GM23338 (cell line): ENCODE results near the gene RGS7. TPM values are rescaled to one million over a fixed set of nuclear protein-coding genes. Genes with fewer than 3 reads are reported as not detected.

Source experiments
- ATAC-seq: fragments of 200-7000 bp; cut with Tn5 transposase; 3 replicates; pipeline ENCODE4 v1.9.1; 2020
- DNase-seq: peaks from one replicate; pipeline ENCODE4 v3.0.0-alpha.2; 2015; ENCODE audit warnings: low spot score
- H2AFZ ChIP-seq: fragments of 200-600 bp; sonication (generic); 2 replicates; pipeline ENCODE4 v1.8.0; 2016; ENCODE audit warnings: antibody characterized with exemption, mild to moderate bottlenecking, moderate library complexity
- H3F3A ChIP-seq: fragments of 200-600 bp; sonication (generic); replicated peaks from 2 replicates; pipeline ENCODE4 v1.8.0; 2017; ENCODE audit warnings: antibody characterized with exemption, mixed run types, low read depth
- H3K27ac ChIP-seq: fragments of 200-600 bp; sonication (generic); 2 replicates; pipeline ENCODE4 v1.6.1; 2016; ENCODE audit warnings: low read depth
- H3K27me3 ChIP-seq: fragments of 200-600 bp; sonication (generic); 2 replicates; pipeline ENCODE4 v1.8.0; 2016; ENCODE audit warnings: mild to moderate bottlenecking, mixed run types, moderate library complexity; ENCODE audit not compliant: insufficient read depth
- H3K36me3 ChIP-seq: fragments of 200-600 bp; sonication (generic); 2 replicates; pipeline ENCODE4 v1.8.0; 2016; ENCODE audit warnings: mild to moderate bottlenecking; ENCODE audit not compliant: insufficient read depth
- H3K4me1 ChIP-seq: fragments of 200-600 bp; sonication (generic); 2 replicates; pipeline ENCODE4 v1.8.0; 2016; ENCODE audit warnings: mild to moderate bottlenecking, moderate library complexity; ENCODE audit not compliant: insufficient read depth
- H3K4me2 ChIP-seq: fragments of 200-600 bp; sonication (generic); 2 replicates; pipeline ENCODE4 v1.7.1; 2017; ENCODE audit warnings: mixed run types
- H3K4me3 ChIP-seq: fragments of 200-600 bp; sonication (generic); 2 replicates; pipeline ENCODE4 v1.6.1; 2016; ENCODE audit warnings: mixed run types
- H3K79me2 ChIP-seq: fragments of 200-600 bp; sonication (generic); replicated peaks from 2 replicates; pipeline ENCODE4 v1.8.0; 2017; ENCODE audit warnings: mild to moderate bottlenecking; ENCODE audit not compliant: insufficient read depth
- H3K9me2 ChIP-seq: fragments of 200-600 bp; sonication (generic); 2 replicates; pipeline ENCODE4 v1.8.0; 2017; ENCODE audit not compliant: insufficient read depth
- H4K20me1 ChIP-seq: fragments of 200-600 bp; sonication (generic); replicated peaks from 2 replicates; pipeline ENCODE4 v1.8.0; 2017; ENCODE audit warnings: mild to moderate bottlenecking; ENCODE audit not compliant: insufficient read depth
- H3K27ac Mint-ChIP-seq: 2 replicates; pipeline ENCODE4 v1.8.0; 2020; ENCODE audit warnings: inconsistent platforms, mild to moderate bottlenecking, moderate library complexity, mixed read lengths
- H3K27me3 Mint-ChIP-seq: 3 replicates; pipeline ENCODE4 v1.8.0; 2022; ENCODE audit warnings: low read depth, mild to moderate bottlenecking, moderate library complexity, mixed read lengths, inconsistent platforms; ENCODE audit not compliant: insufficient read depth, poor library complexity
- H3K36me3 Mint-ChIP-seq: 3 replicates; pipeline ENCODE4 v1.8.0; 2021; ENCODE audit warnings: low read depth, mild to moderate bottlenecking, inconsistent platforms, moderate library complexity, mixed read lengths
- H3K4me1 Mint-ChIP-seq: 3 replicates; pipeline ENCODE4 v1.8.0; 2020; ENCODE audit warnings: mild to moderate bottlenecking, inconsistent platforms, mixed read lengths
- H3K4me3 Mint-ChIP-seq: 3 replicates; pipeline ENCODE4 v1.8.0; 2021; ENCODE audit warnings: moderate library complexity, mild to moderate bottlenecking, inconsistent platforms, mixed read lengths
- H3K9me3 Mint-ChIP-seq: 3 replicates; pipeline ENCODE4 v1.8.0; 2020; ENCODE audit warnings: moderate library complexity, mild to moderate bottlenecking, inconsistent platforms, mixed read lengths
- CREB1 ChIP-seq: fragments of 250-450 bp; sonication (Bioruptor Pico); IDR thresholded peaks from 2 replicates; pipeline ENCODE4 v1.5.0; 2020; ENCODE audit warnings: low read depth, mild to moderate bottlenecking, moderate library complexity
- ETS1 ChIP-seq: IDR thresholded peaks from 2 replicates; pipeline ENCODE4 v1.6.1; 2016; ENCODE audit warnings: antibody characterized with exemption
- EZH2 ChIP-seq: fragments of 200-600 bp; sonication (generic); IDR thresholded peaks from one replicate; pipeline ENCODE4 v1.8.0; 2017; ENCODE audit warnings: antibody characterized with exemption, mild to moderate bottlenecking, low read depth; ENCODE audit not compliant: unreplicated experiment
- EZH2phosphoT487 ChIP-seq: fragments of 200-600 bp; sonication (generic); IDR thresholded peaks from one replicate; pipeline ENCODE4 v1.8.1; 2018; ENCODE audit warnings: antibody characterized with exemption; ENCODE audit not compliant: unreplicated experiment
- JUNB ChIP-seq: IDR thresholded peaks from one replicate; pipeline ENCODE4 v1.6.1; 2016; ENCODE audit warnings: antibody characterized with exemption; ENCODE audit not compliant: unreplicated experiment
- NANOG ChIP-seq: IDR thresholded peaks from 2 replicates; pipeline ENCODE4 v1.6.1; 2016; ENCODE audit warnings: antibody characterized with exemption, borderline replicate concordance
- REST ChIP-seq: IDR thresholded peaks from one replicate; pipeline ENCODE4 v1.6.1; 2018; ENCODE audit warnings: antibody characterized with exemption; ENCODE audit not compliant: unreplicated experiment
- STAT1 ChIP-seq: IDR thresholded peaks from one replicate; pipeline ENCODE4 v1.6.1; 2016; ENCODE audit warnings: antibody characterized with exemption; ENCODE audit not compliant: unreplicated experiment
- ZNF114 ChIP-seq: fragments of 250-450 bp; sonication (Bioruptor Pico); IDR thresholded peaks from 2 replicates; pipeline ENCODE4 v1.5.0; 2020; ENCODE audit warnings: mild to moderate bottlenecking, moderate library complexity
- ZNF331 ChIP-seq: fragments of 250-450 bp; sonication (Bioruptor Pico); IDR thresholded peaks from 2 replicates; pipeline ENCODE4 v1.5.0; 2020; ENCODE audit warnings: low read depth, mild to moderate bottlenecking, moderate library complexity
- polyA plus RNA-seq: library from polyadenylated mRNA; unstranded; fragments of >200 nt; fragmentation: Nextera tagmentation; extraction: Ambion mirVana; gene quantifications from 2 replicates; pipeline ENCODE4 v1.2.1, GENCODE V29; 2016
- total RNA-seq: library from RNA; depleted of rRNA; stranded (reverse); fragments of >200 nt; shearing (Covaris generic); gene quantifications from 2 replicates; pipeline ENCODE4 v1.2.3, GENCODE V29; 2014

The RGS7 gene
- total and polyA plus RNA-seq, 2 experiments from 2014 or later = 2.0 to 2.2 TPM

- no peaks in the 10 kb centered on the region for H4K20me1 ChIP-seq
- peaks cover 20% of the 10 kb centered on the region for H3K4me1 ChIP-seq
- peak overlapping the region; percentile 83 for H3K27ac ChIP-seq
- no peaks in the 10 kb centered on the region for H3F3A ChIP-seq
- H3K36me3 ChIP-seq = no peaks in the 10 kb centered on the region
- DNase-seq = peak; percentile 58
- no peak for TF ChIP-seq JUNB
- no peak for TF ChIP-seq ZNF331 (CRISPR knock-in tag)
- TF ChIP-seq NANOG = 0 out of 2 replicates have a peak, but pooled peaks have one; percentile 15
- no peak for TF ChIP-seq ETS1
- TF ChIP-seq REST = no peak
- peaks cover 3% of the 10 kb centered on the region for H3K27me3 Mint-ChIP-seq
- no peaks in the 10 kb centered on the region for H3K27me3 ChIP-seq
- no peak overlapping the region for H3K4me3 ChIP-seq
- peak; percentile 95 for ATAC-seq
- H2AFZ ChIP-seq = no peak overlapping the region
- H3K4me1 Mint-ChIP-seq = peaks cover 19% of the 10 kb centered on the region
- H3K27ac Mint-ChIP-seq = peak overlapping the region; percentile 91
- H3K79me2 ChIP-seq = no peaks in the 10 kb centered on the region
- no peaks in the 10 kb centered on the region for H3K9me2 ChIP-seq
- H3K36me3 Mint-ChIP-seq = peaks cover 10% of the 10 kb centered on the region
- H3K9me3 Mint-ChIP-seq = peaks cover 8% of the 10 kb centered on the region; the same call in 2 of the 3 replicates
- H3K4me3 Mint-ChIP-seq = 0 out of 3 replicates have a peak overlapping the region, but pooled peaks have one; percentile 31
- peak overlapping the region; percentile 34 for H3K4me2 ChIP-seq
These were observed 154.6 kb downstream of the RGS7 start for GRCh38 chr1:241202401-241202800.

- no peak overlapping the region for H3K4me3 Mint-ChIP-seq
- peaks cover 10% of the 10 kb centered on the region for H3K4me1 Mint-ChIP-seq
- no peaks in the 10 kb centered on the region for H3K27me3 Mint-ChIP-seq
- H3K9me3 Mint-ChIP-seq = peaks cover 17% of the 10 kb centered on the region; the same call in 2 of the 3 replicates
- Histone ChIP-seq H3K4me1 (no peaks in the 10 kb centered on the region), H3K27ac (no peak overlapping the region), H3K4me3 (no peak overlapping the region), H3F3A (no peaks in the 10 kb centered on the region), H3K79me2 (no peaks in the 10 kb centered on the region), H3K4me2 (no peak overlapping the region), H2AFZ (no peak overlapping the region), H3K27me3 (no peaks in the 10 kb centered on the region), H3K36me3 (no peaks in the 10 kb centered on the region), H4K20me1 (no peaks in the 10 kb centered on the region), H3K9me2 (no peaks in the 10 kb centered on the region)
- peaks cover 13% of the 10 kb centered on the region; the same call in 2 of the 3 replicates for H3K36me3 Mint-ChIP-seq
- no peak overlapping the region for H3K27ac Mint-ChIP-seq
- DNase-seq (no peak), ATAC-seq (no peak)
- TF ChIP-seq REST = no peak
- no peak for TF ChIP-seq EZH2phosphoT487
- TF ChIP-seq ETS1 = no peak
- no peak for TF ChIP-seq STAT1
- no peak for TF ChIP-seq ZNF114
- no peak for TF ChIP-seq NANOG
- TF ChIP-seq CREB1 (CRISPR knock-in tag) = no peak
- no peak for TF ChIP-seq ZNF331 (CRISPR knock-in tag)
- TF ChIP-seq EZH2 = no peak
These were observed 170.3 kb downstream of the RGS7 start for GRCh38 chr1:241186716-241187115.
